Jurkat, Clone E6-1 (cell line): Measurements from ENCODE around the gene RXFP4.
"Not testable (repeated sequence)": the region's sequence is repeated elsewhere in the genome, so short reads cannot be mapped to it uniquely, and the experiment has no call there.

Experiments
- DNase-seq: peaks from one replicate; pipeline ENCODE4 v3.0.0-alpha.2; 2011; ENCODE audit warnings: low read depth, low spot score
- H3K4me3 ChIP-seq: 2 replicates; pipeline ENCODE4 v1.5.1; 2011; ENCODE audit warnings: mild to moderate bottlenecking, low read length, control low read depth, moderate library complexity

RXFP4 gene

DNA sequence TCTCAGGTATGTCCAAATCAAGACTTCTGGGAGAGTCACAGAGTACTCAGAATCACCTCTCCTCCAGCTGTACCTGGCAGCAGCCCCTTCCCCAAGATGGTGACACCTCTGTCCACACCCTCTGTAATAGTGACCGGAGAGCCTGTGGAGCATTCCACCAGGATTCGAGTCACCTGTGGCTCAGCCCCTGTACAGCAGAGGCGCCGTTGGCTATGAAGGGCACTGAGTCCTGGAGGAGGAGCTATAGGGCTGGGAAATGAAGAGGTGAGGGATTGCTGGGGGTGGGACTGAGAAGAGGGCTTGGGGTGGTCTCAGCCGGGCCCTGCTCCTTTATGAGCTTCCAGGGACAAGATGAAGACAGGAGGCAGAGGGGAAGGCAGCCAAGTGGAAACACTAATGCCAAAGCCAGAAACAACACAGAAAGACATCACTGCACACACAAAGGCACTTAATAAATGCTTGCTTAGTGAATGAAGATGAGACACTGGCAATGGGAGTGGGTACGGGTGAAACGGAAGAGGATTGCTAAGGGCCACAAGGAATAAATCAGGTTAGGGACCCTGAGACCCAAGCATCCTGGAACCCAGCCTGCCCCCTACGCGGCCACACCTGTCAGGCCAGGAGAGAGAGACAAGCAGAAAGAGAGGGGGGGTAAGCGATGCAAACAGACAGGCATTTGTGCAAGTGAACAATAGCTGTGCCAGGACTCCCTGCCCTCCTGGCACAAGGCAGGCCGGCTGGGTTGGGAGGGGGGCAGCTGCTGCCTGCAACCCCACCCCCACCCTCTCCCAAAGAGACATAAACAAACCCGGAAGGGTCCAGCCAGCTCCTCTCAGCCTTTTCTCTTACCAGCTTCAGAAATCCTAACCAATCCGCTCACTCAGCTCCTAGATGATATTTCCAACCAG, 33.0 kb downstream of the RXFP4 start:
- peak overlapping the region; percentile 96 for H3K4me3 ChIP-seq

DNA sequence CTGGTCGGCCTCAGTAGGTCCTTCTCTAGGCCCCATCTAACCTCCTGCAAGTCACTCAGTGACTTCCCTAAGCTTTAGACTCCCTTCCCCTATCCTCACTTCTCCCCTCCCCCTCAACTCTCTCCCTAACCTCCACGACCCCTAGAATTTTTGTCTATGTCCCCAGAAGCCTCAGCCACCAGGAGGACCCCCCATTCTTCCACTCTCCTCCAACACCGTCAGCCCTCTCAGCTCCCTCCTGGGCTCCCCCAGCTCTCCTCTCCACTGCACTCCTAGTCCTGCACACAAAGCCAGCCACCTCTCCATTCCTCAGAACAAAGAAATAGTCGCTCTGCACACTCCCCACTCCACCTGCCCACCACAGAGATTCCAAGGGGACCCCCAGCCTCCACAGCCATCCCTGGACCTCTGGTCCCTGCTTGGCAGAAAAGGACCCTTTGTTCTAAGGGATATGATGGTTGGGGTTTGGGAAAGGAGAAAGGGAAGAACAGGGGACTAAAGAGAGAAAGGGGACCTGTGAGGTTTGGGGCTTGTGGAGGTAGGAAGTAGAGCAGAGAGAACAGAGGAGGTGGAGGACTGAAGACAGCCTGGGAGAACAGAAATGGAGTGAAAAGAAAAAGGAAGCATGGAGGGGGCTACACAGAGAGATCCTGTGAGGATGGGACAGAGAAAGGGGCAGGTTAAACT, 34.1 kb downstream of the RXFP4 start:
- peak overlapping the region; percentile 96 for H3K4me3 ChIP-seq
- no peak for DNase-seq

More for the DNA sequence above, 33.0 kb downstream of the RXFP4 start:
- DNase-seq, result no peak

DNA sequence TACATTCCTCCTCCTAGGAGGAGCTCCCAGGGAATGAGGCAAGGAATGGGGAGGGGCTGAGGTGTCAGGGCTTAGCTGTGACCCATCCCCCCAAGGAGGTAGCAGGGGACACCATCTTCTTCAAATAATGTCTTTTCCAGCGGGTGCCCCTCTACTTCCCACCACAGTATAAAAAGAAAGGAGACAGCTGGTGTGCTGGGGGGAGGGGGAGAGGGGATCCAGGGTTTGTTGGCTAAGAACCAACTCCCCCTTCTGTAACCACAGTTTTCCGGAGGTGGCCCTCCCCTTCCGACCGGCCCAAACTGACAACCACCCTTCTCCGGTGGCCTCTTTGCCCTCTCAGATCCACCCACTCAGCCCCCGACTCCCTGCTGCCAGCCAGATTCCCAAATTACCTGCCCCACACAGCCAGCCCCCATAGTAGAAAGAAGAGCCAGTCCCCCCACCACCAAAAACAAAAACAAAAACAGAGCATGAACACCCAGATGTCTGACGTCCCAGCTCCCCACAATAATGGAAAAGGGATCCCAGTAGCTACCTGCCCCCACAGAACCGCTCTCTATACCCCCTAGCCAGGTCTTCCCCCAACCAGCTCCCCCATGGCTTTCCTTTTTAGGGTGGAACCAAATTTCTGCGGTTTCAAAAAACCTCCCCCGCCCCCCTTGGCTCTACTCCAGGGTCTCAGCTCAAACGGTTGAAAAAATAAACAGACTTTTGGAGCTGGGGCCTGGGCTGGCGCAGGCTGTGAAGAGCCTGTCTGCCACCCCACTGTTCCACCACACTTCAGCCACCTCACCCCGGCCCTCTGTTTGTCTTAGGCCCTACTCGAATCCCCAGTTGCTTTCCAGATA, 34.8 kb downstream of the RXFP4 start:
- H3K4me3 ChIP-seq, result peak overlapping the region; percentile 96
- DNase-seq, result peak; percentile 94

DNA sequence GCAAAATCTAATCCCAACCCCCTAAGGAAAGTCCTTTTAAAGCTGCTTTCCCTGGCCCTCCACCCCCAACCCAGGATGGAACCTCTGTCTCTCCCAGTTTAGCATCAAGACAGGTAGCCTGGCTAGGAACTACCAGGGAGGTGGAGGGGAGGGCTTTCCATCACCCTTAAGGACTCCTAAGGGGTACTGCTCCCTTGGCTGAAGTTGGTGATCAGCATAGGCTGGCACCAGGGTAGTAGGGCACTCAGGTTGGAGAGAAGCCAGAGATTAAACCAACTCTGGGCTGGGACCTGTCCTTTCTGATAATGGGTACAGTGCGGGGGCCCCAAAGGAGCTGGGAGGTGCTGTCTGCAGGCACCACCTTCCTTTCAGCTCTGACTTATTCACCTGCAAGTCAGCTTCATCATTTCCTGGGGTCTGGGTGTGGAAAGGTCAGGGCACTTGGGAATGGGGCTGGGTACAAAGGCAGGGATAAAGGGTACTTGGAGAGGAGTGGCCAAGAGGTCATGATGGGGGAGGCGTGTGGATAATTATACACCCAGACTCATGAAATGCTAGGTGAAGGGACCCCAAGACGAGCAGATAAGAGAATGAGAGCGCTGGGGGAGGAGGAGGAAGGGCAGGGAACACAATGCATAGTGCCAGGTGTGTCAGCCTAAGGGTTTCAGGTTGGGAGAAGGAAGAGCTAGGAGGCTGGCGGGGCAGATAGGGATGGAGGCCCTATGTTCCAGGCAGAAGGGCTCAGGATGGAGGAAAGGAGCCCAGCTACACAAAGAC, 35.7 kb downstream of the RXFP4 start:
- DNase-seq, result no peak

DNA sequence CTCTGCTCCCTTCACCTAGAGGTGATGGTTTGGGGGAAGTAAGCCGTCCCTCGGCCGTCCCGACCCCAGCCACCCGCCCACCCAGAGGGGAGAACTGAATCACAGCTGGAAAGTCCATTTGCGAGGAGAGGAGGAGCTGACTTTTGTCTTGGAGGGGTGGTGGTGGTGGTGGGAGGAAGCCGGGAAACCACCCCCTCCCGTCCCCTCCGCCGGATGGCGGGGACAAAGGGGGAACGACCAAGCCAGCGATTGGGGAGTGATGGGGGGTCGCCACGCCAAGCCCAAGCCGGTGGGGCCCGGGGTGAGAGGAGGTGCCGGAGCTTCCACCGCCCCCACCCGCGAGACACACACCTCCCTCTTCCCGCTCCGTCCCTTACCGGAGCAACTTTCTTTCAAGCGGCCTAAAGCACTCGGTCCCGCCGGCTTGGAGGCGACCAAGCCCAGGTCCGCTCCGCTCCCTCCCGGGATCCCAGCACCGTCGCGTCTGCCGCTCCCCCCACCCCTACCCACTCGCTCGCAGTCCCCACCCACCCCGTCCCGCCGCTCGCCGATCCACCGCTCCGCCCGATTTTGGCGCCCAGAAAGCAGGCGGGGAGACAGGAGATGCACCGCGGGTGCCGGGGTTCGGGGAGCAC, 36.4 kb downstream of the RXFP4 start:
- no peak for DNase-seq

More for the DNA sequence above, 35.7 kb downstream of the RXFP4 start:
- H3K4me3 ChIP-seq, result peak overlapping the region; percentile 96

DNA sequence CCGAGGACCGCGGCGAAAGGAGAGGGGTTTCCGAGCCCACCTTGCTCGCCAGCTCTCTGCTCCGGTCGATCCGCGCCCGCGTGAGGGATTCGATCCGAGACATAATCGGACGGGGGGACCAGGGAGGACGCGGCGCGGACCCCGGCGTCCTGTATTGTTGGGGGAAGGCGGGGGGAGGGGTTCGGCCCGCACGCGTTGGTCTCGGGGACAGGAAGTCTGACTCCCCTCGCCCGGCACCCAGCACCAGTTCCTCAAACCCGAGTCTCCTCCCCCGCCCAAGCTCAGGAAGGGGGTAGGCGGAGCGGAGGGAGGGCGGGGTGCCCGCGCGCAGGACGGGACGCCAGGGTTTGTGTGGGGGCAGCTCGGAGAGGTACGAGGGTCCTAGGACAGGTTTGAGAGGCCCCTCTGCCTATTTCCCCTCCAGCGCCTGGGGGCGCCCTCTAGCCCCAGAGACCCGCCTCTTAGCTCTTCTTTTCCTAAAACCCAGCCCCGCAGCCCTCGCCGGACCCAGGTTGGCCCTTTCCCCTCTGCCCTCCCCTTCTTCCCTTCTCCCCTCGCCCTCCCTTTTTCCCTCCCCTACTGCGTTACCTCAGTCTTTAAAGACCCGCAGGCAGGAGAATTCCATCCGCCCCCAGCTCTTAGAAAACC, 37.0 kb downstream of the RXFP4 start, which contains the start of gene ARHGEF2:
Gene ARHGEF2, minus strand, starts transcription at position 223 of the 648 bp plus-strand sequence. Its CDS starts 120 bp downstream, at position 103.
- DNase-seq, result peak; percentile 85
- peak within 1 kb of the TSS; percentile 96 for H3K4me3 ChIP-seq

More for the DNA sequence above, 36.4 kb downstream of the RXFP4 start:
- H3K4me3 ChIP-seq, result peak overlapping the region; percentile 96

DNA sequence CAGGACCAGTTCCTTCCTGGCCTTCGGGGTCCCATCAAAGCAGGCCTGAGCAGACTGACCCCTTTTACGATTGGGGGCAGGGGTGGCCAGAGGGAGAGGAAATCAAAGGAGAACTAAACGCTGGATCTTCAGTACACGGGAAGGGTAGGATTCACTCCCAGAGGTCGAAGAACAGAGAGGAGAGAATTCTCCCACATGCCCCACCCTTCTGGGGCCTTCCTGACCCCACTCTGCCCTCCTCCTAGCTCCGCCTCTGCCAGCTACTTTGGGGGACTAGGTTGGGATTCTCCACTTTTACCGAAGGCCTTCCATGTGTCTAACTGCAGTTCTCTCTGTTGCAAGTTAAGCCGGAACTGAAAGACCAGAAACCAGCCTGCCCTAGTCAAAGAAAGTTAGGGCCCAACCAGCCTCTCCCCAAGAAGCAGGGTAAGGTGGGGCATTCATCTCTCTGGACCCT, 37.6 kb downstream of the RXFP4 start:
- no peak for DNase-seq
- H3K4me3 ChIP-seq, result peak overlapping the region; percentile 96

DNA sequence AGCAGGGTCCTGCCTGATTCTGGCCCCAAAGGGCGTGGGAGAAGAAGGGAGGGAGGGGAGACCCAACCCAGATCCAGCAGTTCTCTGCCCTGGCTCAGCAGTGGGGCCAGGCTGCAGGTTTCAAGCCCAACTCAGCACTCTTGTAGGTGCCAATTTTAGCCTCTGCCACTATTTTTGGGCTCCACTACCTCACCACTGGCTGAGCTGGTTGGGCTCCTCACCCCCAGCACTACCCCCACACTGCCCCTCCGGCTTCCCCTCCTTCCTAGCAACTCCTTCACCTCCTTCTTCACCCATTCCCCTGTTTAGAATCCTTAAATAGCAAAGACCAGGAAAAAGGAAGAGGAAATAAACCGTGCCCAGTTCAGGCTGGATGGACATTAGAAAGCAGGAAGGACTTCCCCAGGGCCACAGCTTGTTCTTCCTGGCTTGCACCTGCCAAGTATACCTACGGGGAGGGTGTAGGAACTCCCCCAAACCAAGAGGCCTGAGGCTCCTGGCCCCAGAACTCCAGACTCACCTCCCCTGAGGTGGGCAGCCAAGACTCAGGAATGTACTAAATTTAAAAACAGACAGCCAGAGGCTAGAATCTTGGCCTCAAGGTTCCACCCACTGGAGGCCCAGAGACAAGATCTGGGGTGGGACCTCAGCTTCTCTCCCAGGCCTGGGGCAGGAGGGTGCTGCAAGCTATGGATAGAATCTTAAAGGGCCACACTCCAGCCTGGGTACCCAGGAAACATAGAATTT, 38.3 kb downstream of the RXFP4 start:
- H3K4me3 ChIP-seq, result peak overlapping the region; percentile 96
- DNase-seq, result no peak

DNA sequence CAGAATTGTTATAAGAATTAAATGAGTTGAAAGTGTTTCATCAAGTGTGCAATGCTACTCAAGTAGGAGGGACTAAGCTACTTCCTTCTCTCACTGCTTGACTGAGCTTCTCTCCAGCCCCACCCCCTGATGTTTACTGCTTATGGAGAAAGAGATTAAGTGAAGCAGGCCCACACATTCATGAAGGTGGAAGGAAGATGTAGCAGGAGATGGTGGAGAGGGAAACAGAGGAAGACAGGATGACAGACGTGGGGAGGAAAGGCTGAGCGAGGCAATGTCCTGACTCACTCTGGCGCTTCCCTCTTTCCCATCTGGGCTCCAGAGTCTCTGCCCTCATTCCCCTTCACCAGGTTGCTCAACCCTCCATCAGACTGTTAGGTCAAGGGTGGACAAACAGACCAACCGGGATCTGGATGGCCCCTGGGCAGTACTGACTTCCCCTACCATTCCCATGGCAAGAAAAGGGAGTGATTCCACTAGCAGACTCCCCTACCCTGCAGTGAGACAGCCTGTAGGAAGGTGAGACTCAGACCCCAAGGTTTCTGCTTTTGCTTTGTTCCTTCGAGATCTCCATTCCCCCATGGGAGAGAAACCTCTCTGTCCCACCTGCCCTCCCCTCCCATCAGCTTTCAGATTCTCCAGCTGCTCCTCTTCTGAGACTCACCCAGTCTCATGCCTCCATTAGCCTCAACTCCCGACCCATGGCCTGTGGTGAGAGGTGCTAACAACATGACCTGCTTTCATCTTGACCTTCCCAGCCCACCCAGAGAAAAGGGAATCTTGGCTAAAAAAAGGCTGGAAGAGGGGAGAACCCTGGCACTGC, 40.0 kb downstream of the RXFP4 start:
- no peak overlapping the region for H3K4me3 ChIP-seq
- peak; percentile 55 for DNase-seq

DNA sequence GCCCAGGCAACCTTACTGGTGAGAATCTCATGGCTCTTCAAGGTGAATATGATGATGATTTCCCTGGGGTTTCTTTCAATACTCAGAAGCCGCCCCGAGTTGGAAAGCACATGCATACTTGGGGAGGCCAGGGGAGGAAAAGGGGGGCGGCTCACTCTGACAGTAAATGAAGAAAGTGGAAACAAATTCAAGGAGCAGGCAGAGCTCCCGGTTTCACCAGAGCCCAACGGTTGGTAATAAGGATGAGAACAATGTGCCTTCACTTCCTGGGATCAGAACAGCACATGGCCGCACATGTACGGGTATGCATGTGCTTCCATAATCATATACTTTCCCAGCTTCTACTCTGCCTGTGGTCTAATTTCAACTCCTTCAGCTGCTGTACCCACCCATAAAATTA, 40.7 kb downstream of the RXFP4 start:
- DNase-seq, result no peak
- no peak overlapping the region for H3K4me3 ChIP-seq

DNA sequence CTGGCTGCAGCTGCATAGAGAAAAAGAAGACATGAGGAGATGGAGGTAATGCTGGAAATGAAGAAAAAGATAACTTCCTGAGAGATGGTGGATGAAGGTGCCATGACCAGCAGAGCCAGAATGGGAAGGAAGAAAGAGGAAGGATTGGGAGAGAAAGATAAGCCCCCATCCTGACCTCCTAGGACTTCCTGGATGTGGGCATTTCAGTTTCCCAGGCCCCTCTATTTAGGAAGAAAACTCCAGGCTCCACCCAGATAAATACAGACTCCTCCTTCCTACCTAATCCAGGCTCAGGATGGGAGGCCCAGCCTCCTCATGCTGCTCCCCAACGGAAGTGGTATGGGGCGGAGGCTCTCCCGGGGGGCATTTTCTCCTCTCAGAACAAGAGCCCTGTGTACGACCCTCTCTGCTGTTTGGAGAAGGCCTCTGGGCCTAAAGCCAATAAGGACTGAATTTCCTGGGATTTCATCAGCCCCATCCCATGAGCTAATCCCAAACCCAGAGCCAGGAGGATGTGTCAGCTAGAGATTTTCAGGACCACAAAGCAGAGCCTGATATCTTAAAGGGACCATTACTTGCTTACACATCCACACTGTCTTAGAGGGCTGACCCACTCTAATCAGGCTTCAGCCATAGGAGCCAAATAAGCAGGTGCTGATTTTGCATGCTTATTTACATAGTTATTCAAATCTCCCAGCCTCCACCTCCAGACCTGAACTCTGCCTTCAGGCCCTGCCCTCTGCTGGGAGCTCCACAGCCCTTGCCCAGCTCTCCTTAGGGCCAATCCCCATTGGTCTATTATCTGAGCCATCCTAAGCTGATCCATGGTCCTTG, 42.0 kb downstream of the RXFP4 start:
- DNase-seq, result no peak
- no peak overlapping the region for H3K4me3 ChIP-seq

DNA sequence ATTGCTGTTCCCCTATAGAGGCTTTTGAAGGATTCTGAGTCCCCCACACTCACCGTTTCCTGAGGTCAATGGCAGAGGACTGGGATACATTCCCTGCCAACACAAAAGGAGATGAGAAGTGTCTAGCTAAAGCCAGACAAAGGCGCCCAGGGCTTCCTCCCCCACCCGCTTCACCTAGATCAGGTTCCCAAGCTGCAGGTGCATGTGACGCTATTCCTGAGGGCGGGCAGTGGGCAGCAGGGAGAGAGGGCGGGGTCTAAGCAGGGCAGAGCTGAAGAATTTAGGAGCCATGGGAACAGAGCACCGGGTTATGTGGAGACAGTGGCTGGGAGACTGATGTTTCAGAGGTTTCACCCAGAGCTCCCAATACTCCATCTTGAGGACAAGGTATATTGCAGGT, 42.9 kb downstream of the RXFP4 start:
- DNase-seq, result no peak
- no peak overlapping the region for H3K4me3 ChIP-seq

DNA sequence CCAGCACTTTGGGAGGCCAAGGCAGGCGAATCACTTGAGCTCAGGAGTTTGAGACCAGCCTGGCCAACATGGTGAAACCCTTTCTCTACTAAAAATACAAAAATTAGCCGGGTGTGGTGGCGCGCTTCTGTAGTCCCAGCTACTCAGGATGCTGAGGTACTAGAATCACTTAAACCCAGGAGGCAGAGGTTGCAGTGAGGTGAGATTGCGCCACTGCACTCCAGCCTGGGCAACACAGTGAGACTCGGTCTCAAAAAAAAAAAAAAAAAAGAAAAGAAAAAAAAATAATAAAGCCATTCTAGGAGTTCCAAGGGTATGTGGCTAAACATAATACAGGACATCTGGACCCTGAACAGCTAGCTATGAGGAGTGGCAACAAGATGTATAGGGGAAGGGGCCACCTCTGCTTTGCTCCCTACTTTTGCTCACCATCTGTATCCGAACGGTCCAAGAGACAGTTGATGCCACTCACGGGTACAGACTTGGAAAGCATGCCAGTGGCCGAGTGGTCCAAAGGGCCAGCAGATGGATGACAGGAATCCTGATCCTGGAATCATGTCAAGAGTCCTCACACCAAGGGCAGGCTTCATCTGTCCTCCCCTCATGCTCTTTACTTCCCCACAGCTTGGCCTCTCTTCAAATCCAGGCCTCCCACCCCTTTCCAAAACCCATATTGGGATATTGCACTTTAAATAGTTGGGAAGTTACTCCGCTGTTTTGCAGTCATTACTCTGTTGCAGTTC, 43.6 kb downstream of the RXFP4 start:
- DNase-seq, H3K4me3 ChIP-seq: not testable (repeated sequence)

DNA sequence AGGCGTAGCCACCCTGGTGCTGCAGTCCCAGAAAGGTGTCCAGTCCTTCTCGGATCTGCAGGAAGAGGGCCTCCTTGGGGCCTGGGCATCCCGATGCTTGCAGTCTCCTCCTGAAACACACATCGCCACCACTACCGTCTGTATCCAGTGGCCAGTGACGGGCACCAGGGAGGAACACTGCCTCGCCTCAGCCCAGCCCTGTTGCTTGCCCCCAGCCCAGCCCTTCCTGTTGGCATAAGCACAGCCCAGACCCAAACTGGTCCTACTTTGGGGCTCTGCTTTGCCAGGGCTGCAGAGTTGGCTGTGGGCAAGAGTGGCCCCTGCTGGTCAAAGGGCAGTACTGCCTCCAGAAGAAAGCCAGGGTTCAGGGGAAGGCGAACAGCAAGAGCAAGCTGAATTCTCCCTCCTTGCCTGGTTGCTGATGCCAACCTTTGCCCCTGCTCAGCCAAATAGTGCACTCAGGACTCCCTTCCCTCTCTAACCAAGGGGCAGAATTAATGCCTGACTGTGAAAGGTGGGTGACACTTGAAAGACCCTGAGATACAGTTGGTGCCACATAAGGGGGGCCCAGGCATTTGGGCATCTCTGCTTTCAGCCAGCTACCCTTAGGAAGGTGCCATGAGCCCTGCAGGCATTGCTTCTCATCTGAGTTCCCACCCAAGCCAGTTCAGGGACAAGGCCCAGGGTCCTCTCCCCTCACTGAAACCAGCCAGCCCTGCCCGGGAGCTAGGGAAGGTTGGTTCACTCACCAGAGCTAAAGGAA, 48.0 kb downstream of the RXFP4 start:
- DNase-seq, result peak; percentile 58
- H3K4me3 ChIP-seq, result no peak overlapping the region
